ENCODE data around the gene ZFAND3.

- TF ChIP-seq, protein P1, sequence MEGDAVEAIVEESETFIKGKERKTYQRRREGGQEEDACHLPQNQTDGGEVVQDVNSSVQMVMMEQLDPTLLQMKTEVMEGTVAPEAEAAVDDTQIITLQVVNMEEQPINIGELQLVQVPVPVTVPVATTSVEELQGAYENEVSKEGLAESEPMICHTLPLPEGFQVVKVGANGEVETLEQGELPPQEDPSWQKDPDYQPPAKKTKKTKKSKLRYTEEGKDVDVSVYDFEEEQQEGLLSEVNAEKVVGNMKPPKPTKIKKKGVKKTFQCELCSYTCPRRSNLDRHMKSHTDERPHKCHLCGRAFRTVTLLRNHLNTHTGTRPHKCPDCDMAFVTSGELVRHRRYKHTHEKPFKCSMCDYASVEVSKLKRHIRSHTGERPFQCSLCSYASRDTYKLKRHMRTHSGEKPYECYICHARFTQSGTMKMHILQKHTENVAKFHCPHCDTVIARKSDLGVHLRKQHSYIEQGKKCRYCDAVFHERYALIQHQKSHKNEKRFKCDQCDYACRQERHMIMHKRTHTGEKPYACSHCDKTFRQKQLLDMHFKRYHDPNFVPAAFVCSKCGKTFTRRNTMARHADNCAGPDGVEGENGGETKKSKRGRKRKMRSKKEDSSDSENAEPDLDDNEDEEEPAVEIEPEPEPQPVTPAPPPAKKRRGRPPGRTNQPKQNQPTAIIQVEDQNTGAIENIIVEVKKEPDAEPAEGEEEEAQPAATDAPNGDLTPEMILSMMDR (IDR thresholded peaks at IDR 0.05; ENCODE audit: low read length), result no peak
- no peak for TF ChIP-seq EZH2 (IDR thresholded peaks at IDR 0.05; ENCODE audit: borderline replicate concordance, low read length)
These were observed 266.8 kb downstream of the ZFAND3 start for GRCh38 chr6:38086346-38086745.

All from OCI-LY1 (cell line).